ENCODE results near the gene NAMPT. TPM values are rescaled to one million over a fixed set of nuclear protein-coding genes. Genes with fewer than 3 reads are reported as not detected.
"Not testable (repeated sequence)": the region's sequence is repeated elsewhere in the genome, so short reads cannot be mapped to it uniquely, and the experiment has no call there.

Gene NAMPT
- total and polyA plus RNA-seq, 8 donors = 32.6 to 425 (median 41.0) TPM

GRCh38 chr7:106329408-106329807 is 44.6 kb upstream of the NAMPT start:
- ATAC-seq (no peak), DNase-seq (no peak)
- H3K27ac ChIP-seq = no peak overlapping the region
- H3K27me3 ChIP-seq = no peaks in the 10 kb centered on the region
- intact Hi-C loops (cut with DNase I) = no loop called here
- peaks cover 0 to 4% of the 10 kb centered on the region in 2 donors for H3K4me1 ChIP-seq
- H3K9me3 ChIP-seq = no peaks in the 10 kb centered on the region
- no peak overlapping the region for H3K4me3 ChIP-seq
- no peaks in the 10 kb centered on the region for H3K36me3 ChIP-seq
- no peak for TF ChIP-seq CTCF (IDR thresholded peaks at IDR 0.05)

GRCh38 chr7:106327538-106328481 is 43.0 kb upstream of the NAMPT start:
- no peaks in the 10 kb centered on the region for H3K9me3 ChIP-seq
- no peak overlapping the region for H3K27ac ChIP-seq
- H3K4me3 ChIP-seq = no peak overlapping the region
- H3K4me1 ChIP-seq = peaks cover 0 to 4% of the 10 kb centered on the region in 2 donors
- DNase-seq (no peak), ATAC-seq (no peak)
- no peaks in the 10 kb centered on the region for H3K36me3 ChIP-seq
- TF ChIP-seq CTCF (IDR thresholded peaks at IDR 0.05) = no peak
- no peaks in the 10 kb centered on the region for H3K27me3 ChIP-seq
- intact Hi-C loops (cut with DNase I) = no loop called here

- no peak overlapping the region for H3K27ac ChIP-seq
- H3K36me3 ChIP-seq = no peaks in the 10 kb centered on the region
- intact Hi-C loops (cut with DNase I) = no loop called here
- ATAC-seq (no peak), DNase-seq (no peak)
- peaks cover 0 to 4% of the 10 kb centered on the region in 2 donors for H3K4me1 ChIP-seq
- no peak for TF ChIP-seq CTCF (IDR thresholded peaks at IDR 0.05)
- no peaks in the 10 kb centered on the region for H3K27me3 ChIP-seq
- H3K4me3 ChIP-seq = no peak overlapping the region
- H3K9me3 ChIP-seq = no peaks in the 10 kb centered on the region
These were observed 42.1 kb upstream of the NAMPT start for GRCh38 chr7:106326594-106327537.

- intact Hi-C loops (cut with DNase I) = not testable (repeated sequence)
These were observed 39.7 kb upstream of the NAMPT start for GRCh38 chr7:106324509-106324908.

GRCh38 chr7:106320254-106320770 is 35.5 kb upstream of the NAMPT start:
- ATAC-seq; intact Hi-C loops (cut with DNase I); H3K27ac ChIP-seq; H3K4me3 ChIP-seq; H3K36me3 ChIP-seq; H3K27me3 ChIP-seq; DNase-seq; H3K4me1 ChIP-seq; H3K9me3 ChIP-seq: not testable (repeated sequence)

More at GRCh38 chr7:106324509-106324908, 39.7 kb upstream of the NAMPT start:
- H3K27me3 ChIP-seq, H3K9me3 ChIP-seq, ATAC-seq, H3K27ac ChIP-seq, DNase-seq, H3K36me3 ChIP-seq, H3K4me1 ChIP-seq, H3K4me3 ChIP-seq: not testable (repeated sequence)

Measured in left lung (tissue), 10 donors.